ENCODE measurements around the gene NASP. TPM values are rescaled to one million over a fixed set of nuclear protein-coding genes. Genes with fewer than 3 reads are reported as not detected.

NASP gene
- total RNA-seq, 4 donors from 2014 or later = 51.4 to 60.6 (median 53.5) TPM

- WGBS = 58% methylated on average over 1 of the region's 1 CpG
- H3K9me3 ChIP-seq = no peaks in the 10 kb centered on the region
- no peak for DNase-seq (ENCODE audit: extremely low spot score)
These were observed 51.4 kb downstream of the NASP start for GRCh38 chr1:45635211-45635610.

GRCh38 chr1:45640293-45640692, 56.5 kb downstream of the NASP start:
- Histone ChIP-seq H3K4me1 (peaks cover 0 to 10% (median 3%) of the 10 kb centered on the region in 4 donors), H3K27me3 (no peaks in the 10 kb centered on the region), H3K27ac (replicated peaks in 1 of 4) (no peak overlapping the region), H3K36me3 (peaks cover 42 to 87% (median 68%) of the 10 kb centered on the region in 4 donors), H3K9me3 (no peaks in the 10 kb centered on the region), H3K4me3 (no peak overlapping the region)
- TF ChIP-seq POLR2A (IDR thresholded peaks at IDR 0.05; ENCODE audit: low read depth) = no peak
- no peak for TF ChIP-seq EP300 (IDR thresholded peaks at IDR 0.05)
- TF ChIP-seq CTCF (IDR thresholded peaks at IDR 0.05) = no peak
- TF ChIP-seq POLR2AphosphoS5 (IDR thresholded peaks at IDR 0.05) = no peak
- 93% methylated on average over 1 of the region's 1 CpG for WGBS
- DNase-seq (ENCODE audit: extremely low spot score) = no peak
- intact Hi-C loops (cut with DNase I) = no loop called here

More at GRCh38 chr1:45635211-45635610, 51.4 kb downstream of the NASP start:
- intact Hi-C loops (cut with DNase I) = no loop called here
- H3K36me3 ChIP-seq = peaks cover 50 to 100% (median 95%) of the 10 kb centered on the region in 4 donors
- peaks cover 0 to 3% (median 0%) of the 10 kb centered on the region in 4 donors for H3K4me1 ChIP-seq
- H3K4me3 ChIP-seq = no peak overlapping the region
- H3K27ac ChIP-seq (replicated peaks in 1 of 4) = no peak overlapping the region
- TF ChIP-seq POLR2AphosphoS5 (IDR thresholded peaks at IDR 0.05) = no peak
- no peaks in the 10 kb centered on the region for H3K27me3 ChIP-seq

- Histone ChIP-seq H3K9me3 (no peaks in the 10 kb centered on the region), H3K4me1 (peaks cover 6 to 12% (median 10%) of the 10 kb centered on the region in 4 donors), H3K36me3 (peaks cover 33 to 69% (median 47%) of the 10 kb centered on the region in 4 donors), H3K27me3 (no peaks in the 10 kb centered on the region), H3K4me3 (no peak overlapping the region), H3K27ac (replicated peaks in 1 of 4) (no peak overlapping the region)
- intact Hi-C loops (cut with DNase I) = no loop called here
- 74% methylated on average over 5 of the region's 5 CpGs for WGBS
- no peak for TF ChIP-seq POLR2A (IDR thresholded peaks at IDR 0.05; ENCODE audit: low read depth)
- TF ChIP-seq POLR2AphosphoS5 (IDR thresholded peaks at IDR 0.05) = no peak
- TF ChIP-seq CTCF (IDR thresholded peaks at IDR 0.05) = no peak
- no peak for TF ChIP-seq EP300 (IDR thresholded peaks at IDR 0.05)
- DNase-seq (ENCODE audit: extremely low spot score) = no peak
These were observed 59.5 kb downstream of the NASP start for GRCh38 chr1:45643321-45643720.

- Histone ChIP-seq H3K9me3 (no peaks in the 10 kb centered on the region), H3K27me3 (no peaks in the 10 kb centered on the region), H3K27ac (replicated peaks in 1 of 4) (no peak overlapping the region), H3K4me3 (no peak overlapping the region), H3K4me1 (peaks cover 6 to 12% (median 10%) of the 10 kb centered on the region in 4 donors), H3K36me3 (peaks cover 32 to 69% (median 40%) of the 10 kb centered on the region in 4 donors)
- DNase-seq (ENCODE audit: extremely low spot score) = no peak
- TF ChIP-seq POLR2A (IDR thresholded peaks at IDR 0.05; ENCODE audit: low read depth) = no peak
- no peak for TF ChIP-seq POLR2AphosphoS5 (IDR thresholded peaks at IDR 0.05)
- no peak for TF ChIP-seq EP300 (IDR thresholded peaks at IDR 0.05)
- no peak for TF ChIP-seq CTCF (IDR thresholded peaks at IDR 0.05)
- intact Hi-C loops (cut with DNase I) = no loop called here
These were observed 60.1 kb downstream of the NASP start for GRCh38 chr1:45643978-45644377.

GRCh38 chr1:45644661-45645060, 60.8 kb downstream of the NASP start:
- no peak for DNase-seq (ENCODE audit: extremely low spot score)
- peaks cover 26 to 68% (median 33%) of the 10 kb centered on the region in 4 donors for H3K36me3 ChIP-seq

More at GRCh38 chr1:45644661-45645060, 60.8 kb downstream of the NASP start:
- no peak overlapping the region for H3K27ac ChIP-seq (replicated peaks in 1 of 4)
- TF ChIP-seq CTCF (IDR thresholded peaks at IDR 0.05) = no peak
- WGBS = 89% methylated on average over 2 of the region's 2 CpGs
- no peak overlapping the region for H3K4me3 ChIP-seq
- no peaks in the 10 kb centered on the region for H3K9me3 ChIP-seq
- H3K27me3 ChIP-seq = no peaks in the 10 kb centered on the region
- intact Hi-C loops (cut with DNase I) = no loop called here
- H3K4me1 ChIP-seq = peaks cover 6 to 12% (median 10%) of the 10 kb centered on the region in 4 donors

Data from esophagus muscularis mucosa (tissue), 4 donors.